IgD-negative memory B cell (primary cell): ENCODE results near the gene RAB44. TPM values are rescaled to one million over a fixed set of nuclear protein-coding genes. Genes with fewer than 3 reads are reported as not detected.
A peak's percentile ranks its signal among the peaks of the same experiment; 100 is the strongest.

Experiments used
- H3K27ac Mint-ChIP-seq, 3 donors: one replicate each; pipeline ENCODE4 v1.8.0; 2020 to 2022; ENCODE audit warnings: mild to moderate bottlenecking in 3 of 3, mixed read lengths in 3 of 3, moderate library complexity in 1 of 3
- H3K27me3 Mint-ChIP-seq: one replicate; pipeline ENCODE4 v1.8.0; 2021; ENCODE audit warnings: mixed read lengths
- H3K36me3 Mint-ChIP-seq: one replicate; pipeline ENCODE4 v1.8.0; 2020; ENCODE audit warnings: mild to moderate bottlenecking, mixed read lengths
- H3K4me1 Mint-ChIP-seq, 3 donors: one replicate each; pipeline ENCODE4 v1.8.0; 2020 to 2022; ENCODE audit warnings: mixed read lengths in 3 of 3, mild to moderate bottlenecking in 1 of 3
- H3K4me3 Mint-ChIP-seq, 4 donors: one replicate each; pipeline ENCODE4 v1.8.0; 2020 to 2022; ENCODE audit warnings: mild to moderate bottlenecking in 4 of 4, mixed read lengths in 4 of 4, moderate library complexity in 3 of 4
- H3K9me3 Mint-ChIP-seq, 3 donors: one replicate each; pipeline ENCODE4 v1.8.0; 2020 to 2021; ENCODE audit warnings: mixed read lengths in 3 of 3, mild to moderate bottlenecking in 1 of 3
- polyA plus RNA-seq: library from polyadenylated mRNA; unstranded; fragments of 300-500 nt; fragmentation: Illumina TruSeq; gene quantifications from one replicate; pipeline ENCODE4 v1.2.3, GENCODE V29; 2021

Gene RAB44
- polyA plus RNA-seq, 1 donor from 2014 or later: not detected

DNA sequence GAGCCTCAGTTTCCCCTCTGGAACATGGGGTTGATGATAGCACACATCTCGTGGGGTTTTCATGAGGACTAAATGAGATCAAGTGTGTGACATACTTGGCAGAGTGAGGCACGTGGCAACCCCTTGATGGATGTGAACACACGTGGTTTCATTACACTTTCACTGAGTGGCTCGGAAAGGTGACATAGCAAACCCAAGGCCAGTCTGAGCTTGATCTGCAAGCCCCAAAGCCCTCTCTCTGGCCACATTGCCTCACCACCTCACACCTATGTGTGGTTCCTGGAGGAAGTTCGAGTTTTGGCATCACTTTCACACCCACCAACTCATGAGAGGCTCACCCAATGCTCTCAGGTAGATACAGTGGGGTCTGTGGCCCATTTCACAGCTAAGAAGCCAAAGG lies 81.6 kb downstream of the RAB44 start:
- H3K36me3 Mint-ChIP-seq: no peaks in the 10 kb centered on the region
- H3K4me3 Mint-ChIP-seq: no peak overlapping the region
- peaks cover 28% of the 10 kb centered on the region for H3K27me3 Mint-ChIP-seq
- peaks cover 0 to 2% (median 0%) of the 10 kb centered on the region in 3 donors for H3K9me3 Mint-ChIP-seq
- H3K27ac Mint-ChIP-seq: no peak overlapping the region
- H3K4me1 Mint-ChIP-seq: peaks cover 9 to 14% (median 12%) of the 10 kb centered on the region in 3 donors

DNA sequence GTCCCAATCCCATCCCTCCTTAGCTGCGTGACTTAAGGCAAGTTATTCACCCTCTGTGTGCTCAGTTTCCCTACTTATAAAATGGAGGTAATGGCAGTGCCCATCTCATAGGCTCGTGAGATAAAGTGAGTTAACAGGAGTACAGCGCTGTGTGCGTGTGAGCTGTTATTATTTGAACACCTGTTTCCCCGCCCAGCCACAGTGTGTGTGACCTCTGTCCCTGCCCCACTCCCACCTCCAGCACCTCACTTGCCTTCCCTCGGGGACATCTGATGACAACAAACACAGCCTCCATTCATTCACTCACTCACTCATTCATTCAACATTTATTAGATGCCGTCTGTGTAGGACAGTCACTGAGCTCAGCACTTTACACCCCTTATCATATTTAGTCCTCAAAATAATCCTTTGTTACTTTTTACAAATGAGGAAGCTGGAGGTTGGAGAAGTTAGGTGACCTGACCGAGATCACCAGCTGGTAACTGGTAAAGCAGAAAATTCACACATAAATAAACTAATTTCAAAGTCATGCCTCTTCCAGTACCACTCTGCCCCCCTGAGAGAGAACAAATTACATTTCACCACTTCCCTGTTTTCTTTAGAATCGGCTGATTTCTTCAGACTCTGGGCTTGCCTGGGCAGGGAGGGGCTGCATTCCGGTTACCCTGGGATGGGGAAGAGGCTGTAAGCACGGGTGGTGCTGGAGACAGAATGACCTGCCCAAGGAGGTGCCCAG lies 83.0 kb downstream of the RAB44 start:
- H3K9me3 Mint-ChIP-seq: no peaks in the 10 kb centered on the region
- H3K27me3 Mint-ChIP-seq: peaks cover 32% of the 10 kb centered on the region
- peaks cover 5% of the 10 kb centered on the region for H3K36me3 Mint-ChIP-seq
- H3K4me3 Mint-ChIP-seq: peak overlapping the region in 1 of 4 donors; percentile 63
- H3K4me1 Mint-ChIP-seq: peaks cover 6 to 14% (median 12%) of the 10 kb centered on the region in 3 donors
- peak overlapping the region in 1 of 3 donors; percentile 11 for H3K27ac Mint-ChIP-seq

DNA sequence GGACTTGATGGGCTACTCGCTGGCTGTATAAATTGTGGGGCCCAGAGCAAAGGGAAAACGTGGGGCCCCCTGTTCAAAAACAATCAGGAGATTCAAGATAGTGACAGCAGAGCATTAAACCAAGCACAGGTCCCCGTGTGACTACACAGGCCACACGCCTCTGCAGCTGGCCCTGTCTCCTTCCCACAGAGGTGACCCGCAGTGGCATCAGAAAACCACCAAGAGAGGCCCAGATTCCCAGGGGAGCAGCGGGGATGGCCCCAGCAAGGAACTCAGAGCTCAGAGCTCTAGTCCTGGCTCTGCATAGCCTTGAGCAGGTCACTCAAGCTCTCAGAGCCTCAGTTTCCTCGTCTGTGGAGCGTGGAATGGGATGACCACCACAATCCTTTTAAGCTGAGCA lies 84.0 kb downstream of the RAB44 start:
- H3K36me3 Mint-ChIP-seq: peaks cover 5% of the 10 kb centered on the region
- H3K27ac Mint-ChIP-seq: peak overlapping the region in 1 of 3 donors; percentile 53
- no peak overlapping the region for H3K4me3 Mint-ChIP-seq
- no peaks in the 10 kb centered on the region for H3K9me3 Mint-ChIP-seq
- H3K27me3 Mint-ChIP-seq: peaks cover 30% of the 10 kb centered on the region
- H3K4me1 Mint-ChIP-seq: peaks cover 6 to 14% (median 12%) of the 10 kb centered on the region in 3 donors

Other genes with a start within 250 kb of the RAB44 start
- gene STK38, start 150.3 kb upstream of the RAB44 start, polyA plus RNA-seq: 61.6 TPM
- 384 TPM for gene SRSF3, start 103.5 kb upstream of the RAB44 start, polyA plus RNA-seq
- 81.1 TPM for gene CDKN1A, start 19.1 kb upstream of the RAB44 start, polyA plus RNA-seq
- 280 TPM for gene CPNE5, start 141.6 kb downstream of the RAB44 start, polyA plus RNA-seq
- 14.7 TPM for gene PPIL1, start 177.0 kb downstream of the RAB44 start, polyA plus RNA-seq
- 29.9 TPM for gene C6orf89, start 188.1 kb downstream of the RAB44 start, polyA plus RNA-seq